Upper lobe of left lung (tissue), 6 donors: ENCODE measurements around the gene SPATA6. TPM values are rescaled to one million over a fixed set of nuclear protein-coding genes. Genes with fewer than 3 reads are reported as not detected.
"Not testable (repeated sequence)": the region's sequence is repeated elsewhere in the genome, so short reads cannot be mapped to it uniquely, and the experiment has no call there.

Experiments
- ATAC-seq, 2 donors: fragments of 200-7000 bp; cut with Tn5 transposase; one replicate each; pipeline ENCODE4 v1.9.1; 2022; ENCODE audit warnings: mild to moderate bottlenecking in 2 of 2, moderate library complexity in 2 of 2; ENCODE audit not compliant: low FRiP score in 2 of 2
- DNase-seq, 2 donors: peaks; one replicate each; pipeline ENCODE4 v3.0.0-alpha.2; 2019 to 2020
- H3K27ac ChIP-seq, 4 donors: fragments of 200-600 bp; sonication (generic); one replicate each; pipeline ENCODE4 v1.5.1; 2016 to 2019
- H3K27me3 ChIP-seq, 4 donors: fragments of 200-600 bp; sonication (generic); one replicate each; pipeline ENCODE4 v1.5.1; 2017 to 2019
- H3K36me3 ChIP-seq, 4 donors: fragments of 200-600 bp; sonication (generic); one replicate each; pipeline ENCODE4 v1.5.1; 2016 to 2019
- H3K4me1 ChIP-seq, 4 donors: fragments of 200-600 bp; sonication (generic); one replicate each; pipeline ENCODE4 v1.5.1; 2018 to 2019
- H3K4me3 ChIP-seq, 4 donors: fragments of 200-600 bp; sonication (generic); one replicate each; pipeline ENCODE4 v1.5.1; 2017 to 2019; ENCODE audit warnings: mild to moderate bottlenecking in 2 of 4, moderate library complexity in 1 of 4
- H3K9me3 ChIP-seq, 4 donors: fragments of 200-600 bp; sonication (generic); one replicate each; pipeline ENCODE4 v1.5.1; 2018 to 2019
- CTCF ChIP-seq, 6 experiments: fragments of 450-650 bp in 4 of 6; fragments of 200-600 bp in 2 of 6; sonication (generic) in 2 of 6; IDR thresholded peaks; one replicate each; pipeline ENCODE4 v1.5.1; 2016 to 2019; ENCODE audit warnings: antibody characterized with exemption in 6 of 6
- EP300 ChIP-seq, 4 donors: sonication (generic); formaldehyde crosslinking; IDR thresholded peaks; one replicate each; pipeline ENCODE4 v1.5.1; 2017; ENCODE audit warnings: antibody characterized with exemption in 4 of 4, control low read depth in 2 of 4
- POLR2A ChIP-seq, 4 donors: fragments of 450-650 bp; IDR thresholded peaks; one replicate each; pipeline ENCODE4 v1.5.1; 2016 to 2017; ENCODE audit warnings: antibody characterized with exemption in 4 of 4, mild to moderate bottlenecking in 2 of 4
- POLR2AphosphoS5 ChIP-seq, 2 donors: sonication (generic); formaldehyde crosslinking; IDR thresholded peaks; one replicate each; pipeline ENCODE4 v1.5.1; 2017; ENCODE audit warnings: antibody characterized with exemption in 2 of 2
- WGBS, 2 donors: methylation state at CpG; one replicate each; pipeline ENCODE4 v1.1.5; 2017 to 2018; 5-methylcytosine and 5-hydroxymethylcytosine counted together
- total RNA-seq, 6 donors: library from RNA; depleted of rRNA in 4 of 6; stranded (reverse); fragments of >200 nt in 4 of 6; gene quantifications; one replicate each; pipeline versions ENCODE4 v1.1.0 to v1.2.1, GENCODE V29; 2016 to 2021
- donor health status: DM: no; HTN: no; CAD: no; lungs with moderate emphysema.
- donor health status: DM: no; HTN: yes; CAD: no; lungs with severe emphysema.

SPATA6 gene
- total RNA-seq, 6 donors from 2014 or later, result 9.4 to 31.6 (median 21.0) TPM

DNA sequence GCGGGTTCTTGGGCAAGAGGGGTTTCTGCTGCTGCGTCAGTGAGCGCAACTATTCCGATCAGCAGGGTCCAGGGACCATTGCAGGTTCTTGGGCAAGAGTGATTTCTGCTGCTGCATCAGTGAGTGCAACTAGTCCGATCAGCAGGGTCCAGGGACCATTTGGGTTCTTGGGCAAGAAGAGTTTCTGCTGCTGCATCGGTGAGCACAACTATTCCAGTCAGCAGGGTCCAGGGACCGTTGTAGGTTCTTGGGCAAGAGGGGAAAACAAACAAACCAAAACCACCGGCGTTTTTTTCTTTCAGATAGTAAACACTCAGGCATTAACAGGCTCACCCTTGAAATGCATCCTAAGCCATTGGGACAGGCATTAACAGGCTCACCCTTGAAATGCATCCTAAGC, 32.6 kb downstream of the SPATA6 start:
- DNase-seq (no peak), ATAC-seq (no peak)
- H3K27ac ChIP-seq, result no peak overlapping the region
- H3K27me3 ChIP-seq, result no peaks in the 10 kb centered on the region
- H3K4me3 ChIP-seq, result no peak overlapping the region
- H3K9me3 ChIP-seq, result peaks cover 0 to 16% (median 5%) of the 10 kb centered on the region in 4 donors
- 86 to 92% methylated on average over 9 of the region's 9 CpGs for WGBS, 2 donors
- H3K36me3 ChIP-seq, result peaks cover 0 to 3% (median 0%) of the 10 kb centered on the region in 4 donors
- no peak for TF ChIP-seq EP300 (IDR thresholded peaks at IDR 0.05)
- TF ChIP-seq CTCF (IDR thresholded peaks at IDR 0.05), result no peak
- TF ChIP-seq POLR2A (IDR thresholded peaks at IDR 0.05), result no peak
- TF ChIP-seq POLR2AphosphoS5 (IDR thresholded peaks at IDR 0.05), result no peak
- peaks cover 0 to 5% (median 2%) of the 10 kb centered on the region in 4 donors for H3K4me1 ChIP-seq

DNA sequence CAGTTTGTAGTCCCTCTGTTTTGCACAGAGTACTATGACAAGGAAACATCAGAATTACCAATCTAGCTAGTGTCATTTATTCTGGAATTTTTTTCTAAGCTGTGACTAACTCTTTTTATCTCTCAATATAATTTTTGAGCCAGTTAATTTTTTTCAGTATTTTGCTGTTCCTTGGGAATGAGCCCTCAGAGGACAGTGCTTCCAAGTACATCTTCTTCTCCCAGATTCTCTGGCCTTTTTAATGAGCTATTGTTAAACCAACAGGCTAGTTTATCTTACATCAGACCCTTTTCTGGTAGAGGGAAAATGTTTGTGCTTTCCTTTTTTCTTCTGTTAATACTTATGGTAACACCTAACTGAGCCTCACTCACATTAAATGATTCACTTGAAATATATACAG, 34.6 kb downstream of the SPATA6 start:
- H3K27ac ChIP-seq, DNase-seq, ATAC-seq, H3K27me3 ChIP-seq, H3K36me3 ChIP-seq, H3K4me1 ChIP-seq, H3K9me3 ChIP-seq, H3K4me3 ChIP-seq: not testable (repeated sequence)

DNA sequence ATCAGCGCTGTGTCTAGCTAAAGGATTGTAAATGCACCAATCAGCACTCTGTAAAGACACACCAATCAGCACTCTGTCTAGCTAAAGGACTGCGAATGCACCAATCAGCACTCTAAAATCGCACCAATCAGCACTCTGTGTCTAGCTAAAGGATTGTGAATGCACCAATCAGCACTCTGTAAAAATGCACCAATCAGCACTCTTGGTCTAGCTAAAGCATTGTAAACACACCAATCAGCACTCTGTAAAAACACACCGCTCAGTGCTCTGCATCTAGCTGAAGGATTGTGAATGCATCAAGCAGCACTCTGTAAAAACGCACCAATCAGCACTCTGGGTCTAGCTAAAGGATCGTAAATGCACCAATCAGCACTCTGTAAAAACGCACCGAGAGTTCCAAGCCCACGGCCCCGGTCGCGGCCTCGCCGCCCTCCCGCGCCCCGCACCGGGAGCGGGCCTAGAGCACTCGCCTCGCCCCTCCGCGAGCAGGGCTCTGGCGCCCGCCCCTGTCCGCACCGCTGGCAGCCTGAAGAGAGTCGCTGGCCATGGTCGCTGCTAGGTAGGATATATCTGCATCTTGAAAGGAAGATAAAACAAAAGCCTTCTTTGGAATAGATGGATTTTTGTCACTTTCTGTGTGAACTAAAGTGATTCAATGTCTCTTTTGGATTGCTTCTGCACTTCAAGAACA, 36.5 kb downstream of the SPATA6 start:
- DNase-seq, result peak in 1 of 2 donors; percentile 58
- H3K4me3 ChIP-seq, H3K4me1 ChIP-seq, ATAC-seq, H3K27me3 ChIP-seq, H3K27ac ChIP-seq, H3K36me3 ChIP-seq, H3K9me3 ChIP-seq: not testable (repeated sequence)
- WGBS, 2 donors, result 95 to 96% methylated on average over 29 of the region's 29 CpGs

DNA sequence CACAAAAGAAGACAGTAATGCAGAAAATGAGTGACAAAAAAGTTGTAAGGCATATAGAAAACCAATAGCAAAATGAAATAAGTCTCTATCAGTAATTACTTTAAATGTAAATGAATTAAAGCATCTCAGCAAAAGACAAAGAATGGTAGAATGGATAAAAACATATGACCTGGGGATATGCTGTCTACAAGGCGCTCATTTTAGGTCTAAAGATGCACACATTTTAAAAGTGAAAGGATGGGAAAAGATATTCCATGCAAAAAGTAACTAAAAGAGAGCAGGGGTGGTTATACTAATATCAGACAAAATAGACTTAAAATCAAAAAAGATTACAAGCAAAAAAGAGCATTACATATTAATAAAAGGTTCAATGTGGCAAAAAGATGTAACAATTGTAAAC, 41.2 kb downstream of the SPATA6 start:
- TF ChIP-seq POLR2A (IDR thresholded peaks at IDR 0.05) (no peak), EP300 (IDR thresholded peaks at IDR 0.05) (no peak), POLR2AphosphoS5 (IDR thresholded peaks at IDR 0.05) (no peak), CTCF (IDR thresholded peaks at IDR 0.05) (no peak)
- 91 to 100% methylated on average over 1 of the region's 1 CpG for WGBS, 2 donors
- Histone ChIP-seq H3K27ac (no peak overlapping the region), H3K9me3 (peaks cover 0 to 5% (median 0%) of the 10 kb centered on the region in 4 donors), H3K4me3 (no peak overlapping the region), H3K27me3 (no peaks in the 10 kb centered on the region), H3K36me3 (no peaks in the 10 kb centered on the region), H3K4me1 (no peaks in the 10 kb centered on the region)
- no peak for DNase-seq
- ATAC-seq, result no peak

GRCh38 chr1:48422009-48422408, 50.0 kb downstream of the SPATA6 start:
- 90 to 94% methylated on average over 1 of the region's 1 CpG for WGBS, 2 donors
- Histone ChIP-seq H3K27me3 (no peaks in the 10 kb centered on the region), H3K4me3 (no peak overlapping the region), H3K4me1 (no peaks in the 10 kb centered on the region), H3K36me3 (no peaks in the 10 kb centered on the region), H3K9me3 (no peaks in the 10 kb centered on the region), H3K27ac (no peak overlapping the region)
- no peak for DNase-seq
- TF ChIP-seq POLR2A (IDR thresholded peaks at IDR 0.05) (no peak), EP300 (IDR thresholded peaks at IDR 0.05) (no peak), CTCF (IDR thresholded peaks at IDR 0.05) (no peak), POLR2AphosphoS5 (IDR thresholded peaks at IDR 0.05) (no peak)
- ATAC-seq, result no peak

DNA sequence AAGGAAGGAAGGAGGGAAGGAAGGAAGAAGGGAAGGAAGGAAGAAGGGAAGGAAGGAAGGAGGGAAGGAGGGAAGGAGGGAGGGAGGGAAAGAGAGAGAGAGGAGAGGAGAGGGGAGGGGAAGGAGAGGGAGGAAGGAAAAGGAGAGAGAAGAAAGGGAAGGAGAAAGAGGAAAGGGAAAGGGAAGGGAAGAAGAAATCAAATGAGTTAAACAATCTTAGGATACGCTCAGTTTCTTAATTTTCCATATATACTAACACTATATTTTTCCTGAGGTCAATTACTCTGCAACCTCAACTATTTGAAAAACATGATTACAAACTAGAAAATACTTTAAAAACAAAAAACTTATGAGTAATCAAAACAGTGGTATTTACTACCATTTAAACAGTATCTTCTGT, 53.3 kb downstream of the SPATA6 start:
- no peak overlapping the region for H3K27ac ChIP-seq
- no peaks in the 10 kb centered on the region for H3K9me3 ChIP-seq
- WGBS, 2 donors, result 85 to 93% methylated on average over 1 of the region's 1 CpG
- TF ChIP-seq POLR2AphosphoS5 (IDR thresholded peaks at IDR 0.05), result no peak
- no peak for TF ChIP-seq CTCF (IDR thresholded peaks at IDR 0.05)
- TF ChIP-seq EP300 (IDR thresholded peaks at IDR 0.05), result no peak
- DNase-seq (no peak), ATAC-seq (no peak)
- peaks cover 0 to 6% (median 0%) of the 10 kb centered on the region in 4 donors for H3K4me1 ChIP-seq
- H3K4me3 ChIP-seq, result no peak overlapping the region
- H3K27me3 ChIP-seq, result no peaks in the 10 kb centered on the region
- H3K36me3 ChIP-seq, result no peaks in the 10 kb centered on the region
